IMR-90 (cell line): Measurements from ENCODE around the gene MALRD1. TPM values are rescaled to one million over a fixed set of nuclear protein-coding genes. Genes with fewer than 3 reads are reported as not detected.

Source experiments
- ATAC-seq: fragments of 200-7000 bp; cut with Tn5 transposase; 2 replicates; pipeline ENCODE4 v1.9.1; 2020; ENCODE audit warnings: low read depth, mild to moderate bottlenecking, moderate library complexity
- BruUV-seq: library from RNA; stranded (reverse); fragments of 400-500 nt; replicated peaks from 2 replicates; lab custom pipeline; 2021; lab: Mats Ljungman, UMichigan
- CTCF ChIA-PET: fragments of 300-600 bp; formaldehyde crosslinking; extraction: SDS; loops from one replicate; lab custom pipeline; 2021; ENCODE audit warnings: antibody characterized with exemption; lab: Yijun Ruan, JAX
- POLR2A ChIA-PET: fragments of 300-600 bp; sonication (Branson Sonifier 250); formaldehyde crosslinking; loops from one replicate; lab custom pipeline; 2022; ENCODE audit warnings: antibody characterized with exemption; ENCODE audit not compliant: unreplicated experiment; lab: Charles Lee
- DNase-seq: peaks from one replicate; pipeline ENCODE4 v3.0.0; 2013
- H2AFZ ChIP-seq: replicated peaks from 2 replicates; pipeline ENCODE3; 2013; ENCODE audit warnings: low read length, mild to moderate bottlenecking; ENCODE audit not compliant: poor library complexity
- H2AK5ac ChIP-seq: 2 replicates; pipeline ENCODE4 v1.6.1; 2013; ENCODE audit warnings: low read depth, low read length, inconsistent platforms
- H2AK9ac ChIP-seq: replicated peaks from 2 replicates; pipeline ENCODE3; 2013; ENCODE audit warnings: mild to moderate bottlenecking, low read depth, low read length, moderate library complexity; ENCODE audit not compliant: poor library complexity
- H2BK120ac ChIP-seq: 2 replicates; pipeline ENCODE4 v1.6.1; 2013; ENCODE audit warnings: low read depth, low read length, inconsistent platforms
- H2BK15ac ChIP-seq: 3 replicates; pipeline ENCODE4 v1.6.1; 2013; ENCODE audit warnings: low read depth, low read length, inconsistent platforms
- H2BK20ac ChIP-seq: 2 replicates; pipeline ENCODE4 v1.6.1; 2013; ENCODE audit warnings: low read depth, mild to moderate bottlenecking, inconsistent platforms, low read length, moderate library complexity
- H2BK5ac ChIP-seq: 2 replicates; pipeline ENCODE4 v1.6.1; 2013; ENCODE audit warnings: mild to moderate bottlenecking, low read depth, low read length, inconsistent platforms; ENCODE audit not compliant: poor library complexity, severe bottlenecking
- H3K14ac ChIP-seq: replicated peaks from 2 replicates; pipeline ENCODE4 v1.6.1; 2013; ENCODE audit warnings: low read depth, low read length, inconsistent platforms
- H3K18ac ChIP-seq: 2 replicates; pipeline ENCODE4 v1.6.1; 2013; ENCODE audit warnings: low read depth, low read length, control low read depth
- H3K23ac ChIP-seq: 2 replicates; pipeline ENCODE4 v1.6.1; 2013; ENCODE audit warnings: low read depth, low read length, inconsistent platforms
- H3K27ac ChIP-seq: 2 replicates; pipeline ENCODE4 v1.5.1; 2013; ENCODE audit warnings: mild to moderate bottlenecking, control low read depth, low read length; ENCODE audit not compliant: insufficient read depth
- H3K27me3 ChIP-seq: 2 replicates; pipeline ENCODE4 v1.6.1; 2013; ENCODE audit warnings: low read length; ENCODE audit not compliant: control insufficient read depth, insufficient read depth
- H3K36me3 ChIP-seq: 2 replicates; pipeline ENCODE4 v1.6.1; 2013; ENCODE audit warnings: low read length, mixed read lengths; ENCODE audit not compliant: control insufficient read depth, insufficient read depth
- H3K4ac ChIP-seq: 2 replicates; pipeline ENCODE4 v1.6.1; 2013; ENCODE audit warnings: low read depth, low read length, inconsistent platforms
- H3K4me1 ChIP-seq: 2 replicates; pipeline ENCODE4 v1.6.1; 2013; ENCODE audit warnings: low read length, mixed read lengths; ENCODE audit not compliant: control insufficient read depth, insufficient read depth
- H3K4me2 ChIP-seq: 2 replicates; pipeline ENCODE4 v1.6.1; 2013; ENCODE audit warnings: low read depth, mild to moderate bottlenecking, control low read depth, low read length, moderate library complexity
- H3K4me3 ChIP-seq: 2 replicates; pipeline ENCODE4 v1.5.1; 2013; ENCODE audit warnings: low read depth, mild to moderate bottlenecking, control low read depth, low read length, moderate library complexity; ENCODE audit not compliant: insufficient read depth
- H3K56ac ChIP-seq: 2 replicates; pipeline ENCODE4 v1.6.1; 2013; ENCODE audit warnings: low read length, inconsistent platforms; ENCODE audit not compliant: insufficient read depth; ENCODE audit errors: extremely low read depth
- H3K79me1 ChIP-seq, 2 experiments: 2 replicates each; pipeline ENCODE4 v1.6.1; 2013; ENCODE audit warnings: low read length in 2 of 2, inconsistent platforms in 1 of 2, low read depth in 1 of 2
- H3K9ac ChIP-seq: 2 replicates; pipeline ENCODE4 v1.6.1; 2013; ENCODE audit warnings: low read depth, low read length, control low read depth
- H3K9me1 ChIP-seq: 2 replicates; pipeline ENCODE4 v1.6.1; 2013; ENCODE audit warnings: low read length, inconsistent platforms; ENCODE audit not compliant: insufficient read depth
- H3K9me3 ChIP-seq: 2 replicates; pipeline ENCODE4 v1.6.1; 2013; ENCODE audit warnings: low read length; ENCODE audit not compliant: control insufficient read depth, insufficient read depth
- H4K20me1 ChIP-seq: 2 replicates; pipeline ENCODE4 v1.6.1; 2013; ENCODE audit warnings: low read length, inconsistent platforms; ENCODE audit not compliant: insufficient read depth
- H4K5ac ChIP-seq: 2 replicates; pipeline ENCODE4 v1.6.1; 2013; ENCODE audit warnings: mild to moderate bottlenecking, low read depth, low read length, control low read depth
- H4K8ac ChIP-seq, 2 experiments: 2 replicates each; pipeline ENCODE4 v1.6.1; 2013; ENCODE audit warnings: low read depth in 2 of 2, low read length in 2 of 2, control low read depth in 1 of 2, inconsistent platforms in 1 of 2
- H4K91ac ChIP-seq: 2 replicates; pipeline ENCODE4 v1.6.1; 2013; ENCODE audit warnings: low read depth, low read length, inconsistent platforms; ENCODE audit not compliant: insufficient read depth
- BHLHE40 ChIP-seq: fragments of 150-350 bp; IDR thresholded peaks from 2 replicates; pipeline ENCODE4 v1.6.1; 2016; ENCODE audit warnings: mild to moderate bottlenecking, low read depth, low read length
- CHD1 ChIP-seq: IDR thresholded peaks from 2 replicates; pipeline ENCODE4 v1.6.1; 2012; ENCODE audit warnings: low read depth, low read length, improper control_type of control experiment
- FOS ChIP-seq: fragments of 150-350 bp; IDR thresholded peaks from 2 replicates; pipeline ENCODE4 v1.6.1; 2016; ENCODE audit warnings: low read depth, low read length
- MAFK ChIP-seq: IDR thresholded peaks from 2 replicates; pipeline ENCODE4 v1.6.1; 2012; ENCODE audit warnings: low read depth, low read length, improper control_type of control experiment
- MXI1 ChIP-seq: IDR thresholded peaks from 2 replicates; pipeline ENCODE4 v1.6.1; 2012; ENCODE audit warnings: low read depth, mild to moderate bottlenecking, low read length, moderate library complexity, borderline replicate concordance
- RAD21 ChIP-seq: IDR thresholded peaks from 2 replicates; pipeline ENCODE4 v1.6.1; 2012; ENCODE audit warnings: low read length, improper control_type of control experiment
- RCOR1 ChIP-seq: IDR thresholded peaks from 2 replicates; pipeline ENCODE4 v1.6.1; 2012; ENCODE audit warnings: mild to moderate bottlenecking, low read length, improper control_type of control experiment; ENCODE audit not compliant: insufficient replicate concordance
- RFX5 ChIP-seq: IDR thresholded peaks from 2 replicates; pipeline ENCODE4 v1.8.0; 2012; ENCODE audit warnings: low read depth, mild to moderate bottlenecking, low read length, moderate library complexity
- WGBS, 2 experiments: methylation state at CpG; one replicate each; pipeline versions ENCODE4 v1.1.5 to v1.1.7; 2013; ENCODE audit warnings: missing lambda C conversion rate in 2 of 2; ENCODE audit not compliant: insufficient read length in 1 of 2; ENCODE audit errors: extremely low coverage in 2 of 2; 5-methylcytosine and 5-hydroxymethylcytosine counted together
- dilution Hi-C: fragments of 300-500 bp; cut with HindIII; formaldehyde crosslinking; loops from one replicate; pipeline ENCODE4 v1.14.3; 2018; ENCODE audit warnings: low sequenced_read_pairs; ENCODE audit not compliant: unreplicated experiment
- in situ Hi-C: fragments of 300-500 bp; cut with MboI; formaldehyde crosslinking; loops from 3 replicates; pipeline ENCODE4 v1.14.3; 2019; ENCODE audit warnings: low sequenced_read_pairs, inconsistent platforms, mixed read lengths
- intact Hi-C: fragments of 100-400 bp; cut with micrococcal nuclease; formaldehyde crosslinking; loops from 2 replicates; pipeline ENCODE4 v1.10.0; 2022
- polyA plus RNA-seq, 3 experiments: library from polyadenylated mRNA; depleted of rRNA; stranded (reverse); fragments of >200 nt; gene quantifications; 2 replicates each; pipeline ENCODE4 v1.2.3, GENCODE V29; 2012; ENCODE audit warnings: low replicate concordance in 1 of 3
- total RNA-seq: library from RNA; depleted of rRNA; stranded (reverse); fragments of >200 nt; gene quantifications from 2 replicates; pipeline ENCODE4 v1.2.3, GENCODE V29; 2012
- TF ChIP-seq, protein P1 (sequence below): fragments of 150-350 bp; IDR thresholded peaks from 2 replicates; pipeline ENCODE4 v1.6.1; 2017; ENCODE audit warnings: mild to moderate bottlenecking, antibody characterized with exemption, low read length, low read depth
- TF ChIP-seq, protein P2 (sequence below): conservative IDR thresholded peaks from 2 replicates; pipeline ENCODE4 v1.5.1; 2012; ENCODE audit warnings: mild to moderate bottlenecking, low read depth, low read length, improper control_type of control experiment
- TF ChIP-seq, protein P3 (sequence below): fragments of 150-350 bp; IDR thresholded peaks from 2 replicates; pipeline ENCODE4 v1.6.1; 2016; ENCODE audit warnings: low read depth, mild to moderate bottlenecking, low read length, moderate library complexity, borderline replicate concordance

Gene MALRD1
- total and polyA plus RNA-seq, 2 of the 4 experiments (the other 2 are of a cell fraction), result 0.34 to 1.1 TPM

DNA sequence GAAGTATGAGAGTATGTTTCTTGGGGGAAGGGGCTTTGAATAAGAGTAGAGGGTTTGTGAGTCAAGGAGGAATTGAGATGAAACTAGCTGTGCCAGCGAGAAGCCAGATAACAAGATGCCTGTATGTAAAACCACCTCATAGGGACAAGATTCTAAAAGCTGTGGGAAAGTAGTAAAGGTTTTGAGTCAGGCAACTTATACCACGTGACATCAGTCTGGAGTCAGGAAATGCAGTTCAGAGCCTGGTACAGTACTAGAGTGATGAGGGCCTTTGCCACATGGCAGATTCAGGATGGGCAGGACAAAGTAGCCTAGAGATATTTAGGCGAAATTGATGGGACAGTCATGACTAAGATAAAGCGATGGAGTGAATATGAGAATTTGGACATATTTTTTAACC is 627.5 kb downstream of the MALRD1 start:
- Histone ChIP-seq H3K9ac (no peak overlapping the region), H4K5ac (no peak overlapping the region), H3K27me3 (no peaks in the 10 kb centered on the region), H2AFZ (no peak overlapping the region), H4K20me1 (no peaks in the 10 kb centered on the region), H2BK15ac (no peak overlapping the region), H3K56ac (no peak overlapping the region), H3K4me3 (no peak overlapping the region), H2BK120ac (no peak overlapping the region), H3K4me1 (no peaks in the 10 kb centered on the region), H3K4ac (no peak overlapping the region), H2BK20ac (no peak overlapping the region), H3K36me3 (no peaks in the 10 kb centered on the region), H3K23ac (no peak overlapping the region), H2BK5ac (no peak overlapping the region), H3K27ac (no peak overlapping the region), H3K9me3 (no peaks in the 10 kb centered on the region), H4K8ac (no peak overlapping the region), H3K14ac (no peak overlapping the region), H3K9me1 (no peaks in the 10 kb centered on the region), H3K79me1 (no peaks in the 10 kb centered on the region), H3K18ac (no peak overlapping the region), H4K91ac (no peak overlapping the region), H2AK5ac (no peak overlapping the region), H2AK9ac (peak overlapping the region; percentile 33), H3K4me2 (no peak overlapping the region)
- in situ Hi-C loops (no loop called here), intact Hi-C loops (no loop called here), dilution Hi-C loops (no loop called here)
- POLR2A ChIA-PET, result no interaction called here
- TF ChIP-seq RFX5, result no peak
- no peak for TF ChIP-seq MAFK
- TF ChIP-seq, protein P1, sequence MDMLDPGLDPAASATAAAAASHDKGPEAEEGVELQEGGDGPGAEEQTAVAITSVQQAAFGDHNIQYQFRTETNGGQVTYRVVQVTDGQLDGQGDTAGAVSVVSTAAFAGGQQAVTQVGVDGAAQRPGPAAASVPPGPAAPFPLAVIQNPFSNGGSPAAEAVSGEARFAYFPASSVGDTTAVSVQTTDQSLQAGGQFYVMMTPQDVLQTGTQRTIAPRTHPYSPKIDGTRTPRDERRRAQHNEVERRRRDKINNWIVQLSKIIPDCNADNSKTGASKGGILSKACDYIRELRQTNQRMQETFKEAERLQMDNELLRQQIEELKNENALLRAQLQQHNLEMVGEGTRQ, result no peak
- no peak for TF ChIP-seq CHD1
- TF ChIP-seq MXI1, result no peak
- TF ChIP-seq RCOR1, result no peak
- TF ChIP-seq, protein P2, sequence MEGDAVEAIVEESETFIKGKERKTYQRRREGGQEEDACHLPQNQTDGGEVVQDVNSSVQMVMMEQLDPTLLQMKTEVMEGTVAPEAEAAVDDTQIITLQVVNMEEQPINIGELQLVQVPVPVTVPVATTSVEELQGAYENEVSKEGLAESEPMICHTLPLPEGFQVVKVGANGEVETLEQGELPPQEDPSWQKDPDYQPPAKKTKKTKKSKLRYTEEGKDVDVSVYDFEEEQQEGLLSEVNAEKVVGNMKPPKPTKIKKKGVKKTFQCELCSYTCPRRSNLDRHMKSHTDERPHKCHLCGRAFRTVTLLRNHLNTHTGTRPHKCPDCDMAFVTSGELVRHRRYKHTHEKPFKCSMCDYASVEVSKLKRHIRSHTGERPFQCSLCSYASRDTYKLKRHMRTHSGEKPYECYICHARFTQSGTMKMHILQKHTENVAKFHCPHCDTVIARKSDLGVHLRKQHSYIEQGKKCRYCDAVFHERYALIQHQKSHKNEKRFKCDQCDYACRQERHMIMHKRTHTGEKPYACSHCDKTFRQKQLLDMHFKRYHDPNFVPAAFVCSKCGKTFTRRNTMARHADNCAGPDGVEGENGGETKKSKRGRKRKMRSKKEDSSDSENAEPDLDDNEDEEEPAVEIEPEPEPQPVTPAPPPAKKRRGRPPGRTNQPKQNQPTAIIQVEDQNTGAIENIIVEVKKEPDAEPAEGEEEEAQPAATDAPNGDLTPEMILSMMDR, result no peak
- TF ChIP-seq RAD21, result no peak
- TF ChIP-seq, protein P3, sequence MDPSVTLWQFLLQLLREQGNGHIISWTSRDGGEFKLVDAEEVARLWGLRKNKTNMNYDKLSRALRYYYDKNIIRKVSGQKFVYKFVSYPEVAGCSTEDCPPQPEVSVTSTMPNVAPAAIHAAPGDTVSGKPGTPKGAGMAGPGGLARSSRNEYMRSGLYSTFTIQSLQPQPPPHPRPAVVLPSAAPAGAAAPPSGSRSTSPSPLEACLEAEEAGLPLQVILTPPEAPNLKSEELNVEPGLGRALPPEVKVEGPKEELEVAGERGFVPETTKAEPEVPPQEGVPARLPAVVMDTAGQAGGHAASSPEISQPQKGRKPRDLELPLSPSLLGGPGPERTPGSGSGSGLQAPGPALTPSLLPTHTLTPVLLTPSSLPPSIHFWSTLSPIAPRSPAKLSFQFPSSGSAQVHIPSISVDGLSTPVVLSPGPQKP, result no peak
- TF ChIP-seq FOS, result no peak
- no peak for TF ChIP-seq BHLHE40
- 84% methylated on average over 2 of the region's 4 CpGs; no CpG with 5 or more reads in 1 of the 2 experiments for WGBS, 2 experiments
- CTCF ChIA-PET, result interaction anchor here (0.7 to 1.1 kb wide), 2 partner anchors 19 to 751 kb away, joined by 3 read pairs; no protein-coding TSS in a partner anchor
- no TSS peak for BruUV-seq
- ATAC-seq (no peak), DNase-seq (no peak)
